GM23338 (cell line): Measurements from ENCODE around the gene FAM222A. TPM values are rescaled to one million over a fixed set of nuclear protein-coding genes. Genes with fewer than 3 reads are reported as not detected.

Experiments
- ATAC-seq: fragments of 200-7000 bp; cut with Tn5 transposase; 3 replicates; pipeline ENCODE4 v1.9.1; 2020
- DNase-seq: peaks from one replicate; pipeline ENCODE4 v3.0.0-alpha.2; 2015; ENCODE audit warnings: low spot score
- H2AFZ ChIP-seq: fragments of 200-600 bp; sonication (generic); 2 replicates; pipeline ENCODE4 v1.8.0; 2016; ENCODE audit warnings: antibody characterized with exemption, mild to moderate bottlenecking, moderate library complexity
- H3F3A ChIP-seq: fragments of 200-600 bp; sonication (generic); replicated peaks from 2 replicates; pipeline ENCODE4 v1.8.0; 2017; ENCODE audit warnings: antibody characterized with exemption, mixed run types, low read depth
- H3K27ac ChIP-seq: fragments of 200-600 bp; sonication (generic); 2 replicates; pipeline ENCODE4 v1.6.1; 2016; ENCODE audit warnings: low read depth
- H3K27me3 ChIP-seq: fragments of 200-600 bp; sonication (generic); 2 replicates; pipeline ENCODE4 v1.8.0; 2016; ENCODE audit warnings: mild to moderate bottlenecking, mixed run types, moderate library complexity; ENCODE audit not compliant: insufficient read depth
- H3K36me3 ChIP-seq: fragments of 200-600 bp; sonication (generic); 2 replicates; pipeline ENCODE4 v1.8.0; 2016; ENCODE audit warnings: mild to moderate bottlenecking; ENCODE audit not compliant: insufficient read depth
- H3K4me1 ChIP-seq: fragments of 200-600 bp; sonication (generic); 2 replicates; pipeline ENCODE4 v1.8.0; 2016; ENCODE audit warnings: mild to moderate bottlenecking, moderate library complexity; ENCODE audit not compliant: insufficient read depth
- H3K4me2 ChIP-seq: fragments of 200-600 bp; sonication (generic); 2 replicates; pipeline ENCODE4 v1.7.1; 2017; ENCODE audit warnings: mixed run types
- H3K4me3 ChIP-seq: fragments of 200-600 bp; sonication (generic); 2 replicates; pipeline ENCODE4 v1.6.1; 2016; ENCODE audit warnings: mixed run types
- H3K79me2 ChIP-seq: fragments of 200-600 bp; sonication (generic); replicated peaks from 2 replicates; pipeline ENCODE4 v1.8.0; 2017; ENCODE audit warnings: mild to moderate bottlenecking; ENCODE audit not compliant: insufficient read depth
- H3K9me2 ChIP-seq: fragments of 200-600 bp; sonication (generic); 2 replicates; pipeline ENCODE4 v1.8.0; 2017; ENCODE audit not compliant: insufficient read depth
- H4K20me1 ChIP-seq: fragments of 200-600 bp; sonication (generic); replicated peaks from 2 replicates; pipeline ENCODE4 v1.8.0; 2017; ENCODE audit warnings: mild to moderate bottlenecking; ENCODE audit not compliant: insufficient read depth
- H3K27ac Mint-ChIP-seq: 2 replicates; pipeline ENCODE4 v1.8.0; 2020; ENCODE audit warnings: inconsistent platforms, mild to moderate bottlenecking, moderate library complexity, mixed read lengths
- H3K27me3 Mint-ChIP-seq: 3 replicates; pipeline ENCODE4 v1.8.0; 2022; ENCODE audit warnings: low read depth, mild to moderate bottlenecking, moderate library complexity, mixed read lengths, inconsistent platforms; ENCODE audit not compliant: insufficient read depth, poor library complexity
- H3K36me3 Mint-ChIP-seq: 3 replicates; pipeline ENCODE4 v1.8.0; 2021; ENCODE audit warnings: low read depth, mild to moderate bottlenecking, inconsistent platforms, moderate library complexity, mixed read lengths
- H3K4me1 Mint-ChIP-seq: 3 replicates; pipeline ENCODE4 v1.8.0; 2020; ENCODE audit warnings: mild to moderate bottlenecking, inconsistent platforms, mixed read lengths
- H3K4me3 Mint-ChIP-seq: 3 replicates; pipeline ENCODE4 v1.8.0; 2021; ENCODE audit warnings: moderate library complexity, mild to moderate bottlenecking, inconsistent platforms, mixed read lengths
- H3K9me3 Mint-ChIP-seq: 3 replicates; pipeline ENCODE4 v1.8.0; 2020; ENCODE audit warnings: moderate library complexity, mild to moderate bottlenecking, inconsistent platforms, mixed read lengths
- CREB1 ChIP-seq: fragments of 250-450 bp; sonication (Bioruptor Pico); IDR thresholded peaks from 2 replicates; pipeline ENCODE4 v1.5.0; 2020; ENCODE audit warnings: low read depth, mild to moderate bottlenecking, moderate library complexity
- ETS1 ChIP-seq: IDR thresholded peaks from 2 replicates; pipeline ENCODE4 v1.6.1; 2016; ENCODE audit warnings: antibody characterized with exemption
- EZH2 ChIP-seq: fragments of 200-600 bp; sonication (generic); IDR thresholded peaks from one replicate; pipeline ENCODE4 v1.8.0; 2017; ENCODE audit warnings: antibody characterized with exemption, mild to moderate bottlenecking, low read depth; ENCODE audit not compliant: unreplicated experiment
- EZH2phosphoT487 ChIP-seq: fragments of 200-600 bp; sonication (generic); IDR thresholded peaks from one replicate; pipeline ENCODE4 v1.8.1; 2018; ENCODE audit warnings: antibody characterized with exemption; ENCODE audit not compliant: unreplicated experiment
- JUNB ChIP-seq: IDR thresholded peaks from one replicate; pipeline ENCODE4 v1.6.1; 2016; ENCODE audit warnings: antibody characterized with exemption; ENCODE audit not compliant: unreplicated experiment
- REST ChIP-seq: IDR thresholded peaks from one replicate; pipeline ENCODE4 v1.6.1; 2018; ENCODE audit warnings: antibody characterized with exemption; ENCODE audit not compliant: unreplicated experiment
- STAT1 ChIP-seq: IDR thresholded peaks from one replicate; pipeline ENCODE4 v1.6.1; 2016; ENCODE audit warnings: antibody characterized with exemption; ENCODE audit not compliant: unreplicated experiment
- ZNF114 ChIP-seq: fragments of 250-450 bp; sonication (Bioruptor Pico); IDR thresholded peaks from 2 replicates; pipeline ENCODE4 v1.5.0; 2020; ENCODE audit warnings: mild to moderate bottlenecking, moderate library complexity
- ZNF331 ChIP-seq: fragments of 250-450 bp; sonication (Bioruptor Pico); IDR thresholded peaks from 2 replicates; pipeline ENCODE4 v1.5.0; 2020; ENCODE audit warnings: low read depth, mild to moderate bottlenecking, moderate library complexity
- ZNF462 ChIP-seq: fragments of 250-450 bp; sonication (Bioruptor Pico); IDR thresholded peaks from 2 replicates; pipeline ENCODE4 v1.5.0; 2020; ENCODE audit warnings: mild to moderate bottlenecking, moderate library complexity
- polyA plus RNA-seq: library from polyadenylated mRNA; unstranded; fragments of >200 nt; fragmentation: Nextera tagmentation; extraction: Ambion mirVana; gene quantifications from 2 replicates; pipeline ENCODE4 v1.2.1, GENCODE V29; 2016
- total RNA-seq: library from RNA; depleted of rRNA; stranded (reverse); fragments of >200 nt; shearing (Covaris generic); gene quantifications from 2 replicates; pipeline ENCODE4 v1.2.3, GENCODE V29; 2014

The FAM222A gene
- total and polyA plus RNA-seq, 2 experiments from 2014 or later, result 0.78 to 2.1 TPM

GRCh38 chr12:109693160-109693559 lies 20.5 kb upstream of the FAM222A start:
- Histone ChIP-seq H3K4me2 (no peak overlapping the region), H3F3A (no peaks in the 10 kb centered on the region), H3K4me1 (no peaks in the 10 kb centered on the region), H3K27me3 (no peaks in the 10 kb centered on the region), H3K9me2 (no peaks in the 10 kb centered on the region), H3K27ac (no peak overlapping the region), H2AFZ (no peak overlapping the region), H3K79me2 (no peaks in the 10 kb centered on the region), H3K4me3 (no peak overlapping the region), H4K20me1 (no peaks in the 10 kb centered on the region), H3K36me3 (no peaks in the 10 kb centered on the region)
- no peak overlapping the region for H3K4me3 Mint-ChIP-seq
- no peak for TF ChIP-seq ZNF114
- TF ChIP-seq ZNF331 (CRISPR knock-in tag), result no peak
- no peak for TF ChIP-seq ETS1
- TF ChIP-seq REST, result no peak
- no peak for TF ChIP-seq JUNB
- H3K36me3 Mint-ChIP-seq, result no peaks in the 10 kb centered on the region
- no peak overlapping the region for H3K27ac Mint-ChIP-seq
- H3K9me3 Mint-ChIP-seq, result no peaks in the 10 kb centered on the region; the same call in 1 of the 3 replicates
- H3K4me1 Mint-ChIP-seq, result peaks cover 9% of the 10 kb centered on the region
- ATAC-seq (no peak), DNase-seq (no peak)
- peaks cover 7% of the 10 kb centered on the region for H3K27me3 Mint-ChIP-seq

GRCh38 chr12:109693653-109694600 lies 19.7 kb upstream of the FAM222A start:
- H4K20me1 ChIP-seq, result no peaks in the 10 kb centered on the region
- Mint-ChIP-seq H3K27ac (no peak overlapping the region), H3K4me3 (no peak overlapping the region), H3K4me1 (peaks cover 10% of the 10 kb centered on the region), H3K36me3 (no peaks in the 10 kb centered on the region), H3K27me3 (peaks cover 7% of the 10 kb centered on the region), H3K9me3 (no peaks in the 10 kb centered on the region; the same call in 1 of the 3 replicates)
- no peaks in the 10 kb centered on the region for H3K9me2 ChIP-seq
- no peaks in the 10 kb centered on the region for H3K4me1 ChIP-seq
- no peak overlapping the region for H2AFZ ChIP-seq
- H3K79me2 ChIP-seq, result no peaks in the 10 kb centered on the region
- H3K27ac ChIP-seq, result no peak overlapping the region
- H3K4me2 ChIP-seq, result no peak overlapping the region
- H3K27me3 ChIP-seq, result no peaks in the 10 kb centered on the region
- DNase-seq (no peak), ATAC-seq (no peak; the same call in 2 of the 3 replicates)
- no peak overlapping the region for H3K4me3 ChIP-seq
- no peaks in the 10 kb centered on the region for H3F3A ChIP-seq
- H3K36me3 ChIP-seq, result no peaks in the 10 kb centered on the region
- TF ChIP-seq EZH2, result no peak
- no peak for TF ChIP-seq ZNF462 (CRISPR knock-in tag)
- TF ChIP-seq CREB1 (CRISPR knock-in tag), result no peak
- no peak for TF ChIP-seq ZNF114
- TF ChIP-seq EZH2phosphoT487, result no peak
- TF ChIP-seq STAT1, result no peak
